Endometrial microvascular endothelial cells (primary cell): Measurements from ENCODE around the gene WDR19. TPM values are rescaled to one million over a fixed set of nuclear protein-coding genes. Genes with fewer than 3 reads are reported as not detected.

ENCODE experiments used
- total RNA-seq: library from RNA; depleted of rRNA; stranded (reverse); fragments of >200 nt; gene quantifications from one replicate; pipeline ENCODE4 v1.2.3, GENCODE V29; 2015; ENCODE audit errors: inconsistent ontology term

The WDR19 gene
- total RNA-seq, 1 donor from 2014 or later: 17.0 TPM

Other genes starting within 250 kb of the WDR19 start
- gene TMEM156, start 150.1 kb upstream of the WDR19 start, total RNA-seq: 4.7 TPM
- gene KLHL5, start 120.3 kb upstream of the WDR19 start, total RNA-seq: 73.3 TPM
- 40.4 TPM for gene RFC1, start 183.8 kb downstream of the WDR19 start, total RNA-seq
- gene KLB, start 224.4 kb downstream of the WDR19 start, total RNA-seq: not detected